ENCODE measurements around the gene DVL1.
"Not testable (repeated sequence)": the region's sequence is repeated elsewhere in the genome, so short reads cannot be mapped to it uniquely, and the experiment has no call there.

The DVL1 gene
- total RNA-seq = 82.4 to 84.7 reads per million in 2 donors

DNA sequence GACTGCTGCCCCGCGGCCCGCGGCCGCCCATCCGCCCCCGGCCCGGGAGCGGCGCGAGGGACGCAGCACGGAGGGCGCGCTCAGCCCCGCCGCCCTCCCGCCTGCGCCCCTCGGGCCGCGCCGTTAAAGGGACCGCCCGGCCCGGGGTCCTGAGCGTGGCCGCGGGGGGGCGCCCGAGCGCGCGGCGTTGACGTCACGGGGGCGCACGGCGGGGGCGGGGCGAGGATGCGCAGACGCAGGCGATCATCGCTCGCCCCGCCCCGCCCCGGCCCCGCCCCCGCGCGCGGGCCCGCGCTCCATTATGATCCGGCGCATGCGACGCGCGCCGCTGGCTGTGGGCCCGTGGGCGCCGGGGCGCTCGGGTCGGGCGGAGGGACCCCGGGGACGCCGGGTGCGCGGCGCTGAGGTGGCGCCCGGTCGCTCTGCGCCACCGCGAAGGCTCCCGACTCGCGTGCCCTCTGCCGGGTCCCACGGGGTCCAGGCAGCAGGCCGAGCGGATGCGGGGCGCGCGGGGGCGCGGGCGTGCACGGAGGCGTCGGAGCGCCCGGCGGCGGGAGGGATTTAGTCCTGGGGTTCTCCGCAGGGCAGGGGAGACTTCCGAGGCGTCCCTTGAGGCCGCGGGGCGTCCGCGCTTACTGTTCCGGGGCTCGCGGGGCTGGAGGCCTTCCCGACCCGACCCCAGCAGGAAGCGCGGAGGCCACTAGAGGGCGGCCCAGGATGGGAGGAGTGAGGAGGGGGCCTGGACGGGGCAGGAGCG lies at the start of gene DVL1:
TSS of gene DVL1 (minus strand) at position 163 of the 757 bp plus-strand sequence. CDS start 353 bp downstream, outside the sequence.
- peak; percentile 66 for DNase-seq

DNA sequence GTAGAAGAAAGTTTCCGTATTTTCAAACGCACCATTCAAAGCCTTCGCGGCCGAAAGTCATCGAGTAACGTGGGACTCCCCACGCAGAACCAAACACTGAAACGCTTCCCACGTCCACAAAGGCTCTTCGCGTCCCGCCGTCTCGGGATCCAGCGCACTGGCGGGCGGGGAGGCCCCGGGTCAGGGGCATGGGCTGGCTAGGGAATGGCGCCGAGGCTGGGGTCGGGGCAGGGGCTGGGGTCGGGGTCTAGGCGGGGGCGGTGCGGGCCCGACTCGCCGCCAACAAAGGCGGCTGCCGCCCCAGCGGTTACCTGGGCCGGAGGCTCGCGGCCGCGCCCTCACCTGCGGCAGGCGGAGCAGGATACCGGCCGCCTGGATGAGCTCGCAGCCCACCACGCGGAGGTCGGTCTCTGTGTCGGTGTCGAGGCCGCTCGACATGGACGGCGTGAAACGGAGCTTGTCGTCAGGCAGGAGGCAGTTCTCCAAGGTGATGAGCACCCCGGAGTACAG lies 49.5 kb upstream of the DVL1 start:
- no peak for DNase-seq

DNA sequence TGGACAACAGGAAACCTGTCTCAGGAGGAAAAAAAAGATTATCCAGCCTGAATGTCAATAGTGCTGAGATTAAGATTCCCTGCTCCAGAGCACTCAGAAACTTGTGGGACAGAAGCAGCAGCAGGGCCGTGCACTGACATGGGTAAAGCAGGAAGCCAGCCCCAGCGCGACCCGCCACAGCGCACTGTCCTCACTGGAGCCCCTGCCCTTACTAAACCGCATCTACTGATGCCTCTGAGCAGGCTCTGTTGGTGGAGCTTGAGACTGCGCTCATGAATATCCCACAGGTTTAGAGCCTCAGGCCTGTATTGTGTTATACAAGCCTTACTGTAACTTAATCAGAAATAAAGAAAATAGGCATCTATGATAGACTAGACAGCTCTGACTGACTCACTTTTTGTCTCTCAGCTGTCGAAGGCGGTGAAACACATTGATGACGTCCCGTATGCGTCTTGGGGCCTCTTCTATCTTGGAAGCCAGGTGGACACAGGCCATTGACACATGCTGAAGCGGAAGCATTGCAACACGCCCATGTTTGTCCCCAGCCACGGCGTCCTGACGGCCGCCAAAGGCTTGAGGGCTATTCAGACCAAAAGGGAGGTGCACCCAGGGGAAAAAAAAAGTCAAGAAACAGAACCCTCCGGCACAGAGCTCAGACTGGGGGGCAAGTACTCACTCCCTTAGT lies 48.8 kb upstream of the DVL1 start:
- no peak for DNase-seq

- DNase-seq = no peak
Observed at GRCh38 chr1:1395166-1395565, 45.9 kb upstream of the DVL1 start.

DNA sequence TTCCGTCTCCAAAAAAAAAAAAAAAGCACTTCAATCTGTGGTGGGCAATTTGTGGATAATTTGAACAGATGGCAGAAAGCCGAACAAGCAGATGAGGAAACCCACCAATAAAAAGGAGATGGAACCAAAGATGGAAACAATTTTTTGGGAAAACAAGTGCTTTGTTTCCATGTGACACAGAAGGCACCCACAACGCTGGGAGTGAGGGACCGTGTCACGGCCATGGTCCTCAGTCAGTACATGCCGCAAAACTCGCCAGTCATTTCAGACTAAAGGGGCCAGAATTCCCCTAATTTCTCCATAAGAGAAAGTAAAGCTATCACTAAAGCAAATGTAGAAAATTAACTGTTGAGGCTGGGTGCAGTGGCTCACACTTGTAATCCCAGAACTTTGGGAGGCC lies 44.9 kb upstream of the DVL1 start:
- no peak for DNase-seq

DNA sequence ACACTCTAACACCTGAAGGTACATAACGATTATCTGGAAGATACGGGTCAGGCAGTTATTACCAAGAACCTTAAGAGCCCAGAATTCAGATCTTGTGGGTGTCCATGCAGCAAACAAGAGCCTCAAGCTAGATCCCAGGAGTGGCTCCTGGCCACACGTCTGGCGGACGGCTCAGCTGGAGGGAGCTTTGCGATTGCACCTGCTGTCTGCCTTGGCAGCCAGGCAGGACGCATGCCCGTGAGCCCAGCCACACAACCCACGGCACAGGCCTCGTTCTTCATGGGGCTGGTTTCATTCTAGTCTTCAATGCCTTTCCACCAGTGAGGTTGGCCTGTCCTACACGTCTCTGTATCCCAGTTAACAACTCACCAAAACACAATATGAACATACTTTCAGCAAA lies 44.2 kb upstream of the DVL1 start:
- DNase-seq = no peak

DNA sequence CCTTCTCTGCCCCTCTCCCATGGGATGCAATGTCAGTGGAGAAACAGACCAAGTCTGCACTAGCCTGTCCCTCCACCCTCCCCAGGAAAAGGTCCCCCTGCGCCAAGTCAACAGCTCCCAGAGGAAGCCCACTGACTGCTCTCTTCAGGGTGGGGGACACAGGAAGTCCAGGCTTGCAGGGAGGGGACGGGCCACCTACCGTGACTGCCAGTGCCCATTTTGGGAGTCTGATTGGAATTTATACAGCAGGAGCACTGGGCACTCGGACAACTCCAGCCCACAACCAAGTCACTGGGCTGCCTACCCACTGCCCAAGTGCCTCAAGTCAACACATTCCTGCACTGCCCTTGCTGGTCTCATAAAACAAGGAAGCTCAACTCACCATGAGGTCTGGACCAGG lies 43.8 kb upstream of the DVL1 start:
- no peak for DNase-seq

GRCh38 chr1:1391225-1391624 lies 42.0 kb upstream of the DVL1 start:
- DNase-seq = no peak

GRCh38 chr1:1390675-1391074 lies 41.5 kb upstream of the DVL1 start:
- no peak for DNase-seq

DNA sequence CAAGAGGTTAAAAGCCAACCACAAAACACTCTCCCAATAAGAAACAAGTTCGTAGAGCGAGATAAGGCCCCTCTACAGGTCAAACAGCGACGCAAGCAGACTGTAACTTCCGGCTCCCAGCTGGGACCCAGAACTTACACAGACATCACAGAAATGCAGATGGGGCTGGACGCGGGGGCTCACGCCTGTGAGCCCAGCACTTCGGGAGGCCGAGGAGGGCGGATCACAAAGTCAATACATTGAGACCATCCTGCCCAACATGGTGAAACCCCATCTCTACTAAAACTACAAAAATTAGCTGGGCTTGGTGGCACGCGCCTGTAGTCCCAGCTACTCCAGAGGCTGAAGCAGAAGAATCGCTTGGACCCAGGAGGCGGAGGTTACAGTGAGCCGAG lies 38.9 kb upstream of the DVL1 start:
- DNase-seq = no peak

- no peak for DNase-seq
Observed at GRCh38 chr1:1387098-1388077, 38.2 kb upstream of the DVL1 start.

- DNase-seq = no peak
Observed at GRCh38 chr1:1385931-1386330, 36.7 kb upstream of the DVL1 start.

- DNase-seq = not testable (repeated sequence)
Observed at GRCh38 chr1:1385339-1385738, 36.1 kb upstream of the DVL1 start.

- no peak for DNase-seq
Observed at GRCh38 chr1:1381294-1381693, 32.1 kb upstream of the DVL1 start.

- DNase-seq = no peak
Observed at GRCh38 chr1:1380860-1381259, 31.6 kb upstream of the DVL1 start.

DNA sequence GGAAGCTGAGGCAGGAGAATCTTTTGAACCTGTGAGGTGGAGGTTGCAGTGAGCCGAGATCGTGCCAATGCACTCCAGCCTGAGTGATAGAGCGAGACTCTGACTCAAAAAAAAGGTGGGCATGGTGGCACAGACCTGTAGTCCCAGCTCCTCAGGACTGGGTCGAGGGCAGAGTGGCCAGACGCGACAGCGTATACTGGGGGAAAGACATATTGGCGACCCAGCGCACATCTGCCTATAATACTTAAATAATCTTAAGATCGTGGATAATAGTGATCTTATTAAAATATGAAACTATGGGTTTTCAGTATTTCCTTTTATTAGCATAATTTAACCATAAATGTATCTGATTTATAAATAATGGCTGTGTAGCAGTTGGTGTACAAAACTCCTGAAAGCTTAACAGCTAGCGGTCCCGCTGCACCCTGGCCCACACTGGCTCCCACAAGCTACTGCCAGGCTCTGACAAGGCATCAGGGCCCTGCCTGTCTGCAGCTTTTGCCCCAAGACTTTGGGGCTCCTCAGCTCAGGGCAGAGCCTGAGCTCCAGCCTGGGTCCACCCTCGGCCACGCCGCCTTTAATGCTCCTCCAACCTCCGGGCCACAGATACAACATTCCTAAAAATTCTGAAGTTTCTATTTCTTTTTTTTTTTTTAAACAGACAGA lies 28.5 kb upstream of the DVL1 start:
- DNase-seq = no peak

GRCh38 chr1:1376551-1377226 lies 27.5 kb upstream of the DVL1 start:
- DNase-seq = no peak

- peak; percentile 75 for DNase-seq
Observed at GRCh38 chr1:1374929-1375662, 25.9 kb upstream of the DVL1 start, which contains the start of gene AURKAIP1. Gene AURKAIP1 (minus strand): TSS chr1:1375207. CDS start chr1:1374756, 451 bp downstream.

GRCh38 chr1:1374589-1374928 lies 25.3 kb upstream of the DVL1 start:
- no peak for DNase-seq

GRCh38 chr1:1373815-1374588 lies 24.8 kb upstream of the DVL1 start:
- no peak for DNase-seq

All from activated gamma-delta T cell (primary cell).